PC-9 (cell line): ENCODE results near the gene EML1.

Source experiments
- EZH2 ChIP-seq: fragments of 200-600 bp; sonication (generic); IDR thresholded peaks from 2 replicates; pipeline ENCODE4 v1.8.0; 2017; ENCODE audit warnings: antibody characterized with exemption, low read depth
- TF ChIP-seq, protein P1 (sequence below): fragments of 200-600 bp; sonication (generic); conservative IDR thresholded peaks from 2 replicates; pipeline ENCODE4 v1.6.1; 2017; ENCODE audit warnings: mixed run types, antibody characterized with exemption, mild to moderate bottlenecking, moderate library complexity

DNA sequence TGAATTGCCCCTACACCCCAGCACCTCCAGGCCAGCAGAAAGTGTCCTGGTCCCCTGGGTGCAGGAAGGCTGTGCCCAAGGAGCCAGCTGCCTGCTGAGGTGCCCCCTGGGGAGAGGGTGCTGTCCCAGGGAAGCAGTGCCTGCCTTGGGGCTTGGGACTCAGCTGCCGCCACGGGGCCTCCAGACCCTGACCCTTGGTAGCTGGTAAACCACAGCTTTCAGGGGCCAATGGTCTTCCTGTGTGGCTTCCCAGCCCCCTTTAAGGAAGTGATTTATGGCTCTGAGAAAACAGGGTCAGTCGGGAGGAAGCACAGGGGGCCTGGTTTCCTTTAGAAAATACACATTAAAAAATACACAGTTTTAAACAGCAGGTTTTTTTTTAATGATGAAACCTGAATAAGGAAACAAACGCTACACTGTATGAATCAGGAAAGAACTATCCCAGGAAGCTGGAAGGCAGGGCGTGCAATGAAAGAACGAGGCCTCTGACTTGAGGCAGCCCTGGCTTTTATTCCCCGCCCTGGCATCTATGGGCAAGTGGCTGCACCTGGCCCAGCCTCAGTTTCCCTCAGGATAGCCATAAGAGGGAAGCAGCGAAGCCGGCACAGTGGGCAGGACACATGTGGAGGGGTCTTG, 40.6 kb upstream of the EML1 start:
- TF ChIP-seq, protein P1, sequence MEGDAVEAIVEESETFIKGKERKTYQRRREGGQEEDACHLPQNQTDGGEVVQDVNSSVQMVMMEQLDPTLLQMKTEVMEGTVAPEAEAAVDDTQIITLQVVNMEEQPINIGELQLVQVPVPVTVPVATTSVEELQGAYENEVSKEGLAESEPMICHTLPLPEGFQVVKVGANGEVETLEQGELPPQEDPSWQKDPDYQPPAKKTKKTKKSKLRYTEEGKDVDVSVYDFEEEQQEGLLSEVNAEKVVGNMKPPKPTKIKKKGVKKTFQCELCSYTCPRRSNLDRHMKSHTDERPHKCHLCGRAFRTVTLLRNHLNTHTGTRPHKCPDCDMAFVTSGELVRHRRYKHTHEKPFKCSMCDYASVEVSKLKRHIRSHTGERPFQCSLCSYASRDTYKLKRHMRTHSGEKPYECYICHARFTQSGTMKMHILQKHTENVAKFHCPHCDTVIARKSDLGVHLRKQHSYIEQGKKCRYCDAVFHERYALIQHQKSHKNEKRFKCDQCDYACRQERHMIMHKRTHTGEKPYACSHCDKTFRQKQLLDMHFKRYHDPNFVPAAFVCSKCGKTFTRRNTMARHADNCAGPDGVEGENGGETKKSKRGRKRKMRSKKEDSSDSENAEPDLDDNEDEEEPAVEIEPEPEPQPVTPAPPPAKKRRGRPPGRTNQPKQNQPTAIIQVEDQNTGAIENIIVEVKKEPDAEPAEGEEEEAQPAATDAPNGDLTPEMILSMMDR, result no peak
- no peak for TF ChIP-seq EZH2
